ENCODE results near the gene CDH4. TPM values are rescaled to one million over a fixed set of nuclear protein-coding genes. Genes with fewer than 3 reads are reported as not detected.

Gene CDH4
- total and polyA plus RNA-seq, 2 of the 8 experiments (the other 6 are each of a cell fraction or from before 2014, with no cell fraction given), result 4.3 to 7.9 TPM

DNA sequence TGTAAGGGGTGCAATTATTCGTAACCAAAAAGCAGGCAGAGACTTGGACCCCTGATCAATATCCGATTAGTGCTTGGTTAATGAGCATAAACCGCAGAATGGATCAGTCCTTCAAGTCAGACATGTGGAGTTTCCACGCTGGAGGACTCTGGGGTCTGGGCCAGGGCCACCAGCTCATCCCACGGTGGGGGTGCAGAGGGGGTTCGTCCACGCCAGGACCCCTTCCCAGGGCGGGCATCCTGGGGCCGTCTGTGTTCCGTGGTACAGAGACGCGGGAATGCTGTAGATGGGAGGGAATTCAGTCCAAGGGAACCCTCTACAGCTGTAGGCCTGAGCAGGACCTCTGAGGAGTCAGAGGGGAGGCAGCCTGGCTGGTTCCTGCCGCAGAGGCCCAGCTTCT is 615.9 kb downstream of the CDH4 start:
- Histone ChIP-seq H4K91ac (replicated peaks; ENCODE audit: insufficient read length, low read length) (no peak overlapping the region), H3K9ac (replicated peaks in 1 of 4; ENCODE audit: extremely low read depth in 1 of 4, low read depth in 3 of 4, low read length in 3 of 4) (no peak overlapping the region), H3K27ac (ENCODE audit: low read depth, low read length) (no peak overlapping the region), H2AK5ac (ENCODE audit: low read depth, low read length) (no peak overlapping the region), H3K14ac (ENCODE audit: insufficient read length) (no peak overlapping the region), H2BK12ac (ENCODE audit: low read depth, low read length) (no peak overlapping the region), H3K4me3 (ENCODE audit: extremely low read depth in 1 of 4, insufficient read depth in 2 of 4, low read depth in 3 of 4, low read length in 4 of 4) (no peak overlapping the region), H3K56ac (replicated peaks; ENCODE audit: insufficient read length, low read depth, low read length) (no peak overlapping the region), H3K36me3 (ENCODE audit: control insufficient read depth in 2 of 4, insufficient read depth in 4 of 4, low read length in 3 of 4) (no peaks in the 10 kb centered on the region), H2BK20ac (ENCODE audit: low read length) (no peak overlapping the region), H3K27me3 (replicated peaks in 1 of 4; ENCODE audit: control insufficient read depth in 3 of 4, extremely low read depth in 1 of 4, insufficient read depth in 3 of 4, low read length in 3 of 4) (peaks cover 0 to 9% (median 0%) of the 10 kb centered on the region in 4 experiments; a peak in 4 of 7 replicates), H3K4me2 (ENCODE audit: insufficient read depth in 1 of 2, low read depth in 2 of 2, low read length in 2 of 2) (no peak overlapping the region), H4K5ac (ENCODE audit: insufficient read length, low read depth, low read length) (no peak overlapping the region), H3K9me3 (ENCODE audit: insufficient read depth in 2 of 2, low read depth in 1 of 2, low read length in 1 of 2) (peaks cover 9 to 17% of the 10 kb centered on the region in 2 experiments; a peak in 3 of 4 replicates), H2BK5ac (ENCODE audit: low read depth, low read length) (no peak overlapping the region), H3K23ac (ENCODE audit: insufficient read length) (no peak overlapping the region), H4K8ac (ENCODE audit: extremely low read depth, insufficient read depth, low read length) (no peak overlapping the region), H3K18ac (ENCODE audit: extremely low read depth, low read length) (no peak overlapping the region), H3K79me2 (ENCODE audit: control insufficient read depth in 1 of 2, insufficient read depth in 2 of 2, low read length in 2 of 2) (no peaks in the 10 kb centered on the region), H3K79me1 (ENCODE audit: low read depth, low read length) (no peaks in the 10 kb centered on the region), H2BK120ac (replicated peaks; ENCODE audit: low read depth, low read length) (no peak overlapping the region), H4K20me1 (replicated peaks in 1 of 2; ENCODE audit: control insufficient read depth in 1 of 2, insufficient read depth in 2 of 2, low read length in 2 of 2) (peaks cover 0 to 2% of the 10 kb centered on the region in 2 experiments), H2BK15ac (ENCODE audit: low read length) (no peak overlapping the region), H3K23me2 (ENCODE audit: low read depth, low read length) (peaks cover 4% of the 10 kb centered on the region; the same call in 1 of the 2 replicates), H3K4ac (replicated peaks; ENCODE audit: insufficient read length, low read depth, low read length) (no peak overlapping the region), H3K4me1 (replicated peaks in 1 of 4; ENCODE audit: control insufficient read depth in 3 of 4, insufficient read depth in 4 of 4, low read length in 3 of 4) (no peaks in the 10 kb centered on the region), H2AFZ (ENCODE audit: low read length) (no peak overlapping the region)
- 90% methylated on average over 12 of the region's 13 CpGs; no CpG with 5 or more reads in 1 of the 2 experiments for WGBS, 2 experiments (ENCODE audit: extremely low coverage in 1 of 2, insufficient coverage in 1 of 2, insufficient read length in 1 of 2, insufficient replicate concordance in 2 of 2, low coverage in 1 of 2, low lambda C conversion rate in 2 of 2, missing lambda C conversion rate in 1 of 2)
- ChIA-PET POLR2A (ENCODE audit: partially characterized antibody) (no interaction called here), CTCF (ENCODE audit: partially characterized antibody) (interaction anchor here (0.6 to 3.1 kb wide), 3 partner anchors 19 to 265 kb away, joined by 3 to 12 read pairs (median 3); no protein-coding TSS in a partner anchor)
- DNase-seq (ENCODE audit: low read depth in 1 of 2, low spot score in 2 of 2), result no peak
- FAIRE-seq, result no peak
- TF ChIP-seq RFX5 (IDR thresholded peaks at IDR 0.05; ENCODE audit: borderline replicate concordance, low read depth, low read length) (no peak), CBX8 (IDR thresholded peaks at IDR 0.05; ENCODE audit: borderline replicate concordance, low read depth, low read length) (no peak), KDM1A (IDR thresholded peaks at IDR 0.05; ENCODE audit: borderline replicate concordance, low read length) (no peak), SAP30 (IDR thresholded peaks at IDR 0.05; ENCODE audit: insufficient read depth, insufficient replicate concordance, low read length) (no peak), RAD21 (IDR thresholded peaks at IDR 0.05 in 1 of 2, conservative IDR thresholded peaks at IDR 0.05 in 1 of 2; ENCODE audit: low read depth in 2 of 2, low read length in 2 of 2) (no peak), POLR2AphosphoS5 (IDR thresholded peaks at IDR 0.05; ENCODE audit: low read depth, low read length) (no peak), RXRA (IDR thresholded peaks at IDR 0.05; ENCODE audit: insufficient read depth, low read depth, low read length) (no peak), CEBPB (IDR thresholded peaks at IDR 0.05; ENCODE audit: low read depth, low read length) (no peak), POU5F1 (IDR thresholded peaks at IDR 0.05; ENCODE audit: low read depth, low read length) (no peak), KDM4A (IDR thresholded peaks at IDR 0.05; ENCODE audit: low read depth, low read length, severe bottlenecking) (no peak), TAF7 (optimal IDR thresholded peaks at IDR 0.05; ENCODE audit: borderline replicate concordance, low read depth, low read length) (no peak), RNF2 (IDR thresholded peaks at IDR 0.05; ENCODE audit: borderline replicate concordance, low read depth, low read length, missing control alignments, poor library complexity, severe bottlenecking) (no peak), CREB1 (IDR thresholded peaks at IDR 0.05) (no peak)

All from H1 (cell line).